Measurements from ENCODE around the gene DCAF12L2. TPM values are rescaled to one million over a fixed set of nuclear protein-coding genes. Genes with fewer than 3 reads are reported as not detected.
"Not testable (repeated sequence)": the region's sequence is repeated elsewhere in the genome, so short reads cannot be mapped to it uniquely, and the experiment has no call there.

Gene DCAF12L2
- total RNA-seq, result 1 to 10 TPM in 1 of 5 donors, not detected in 4; 1.3 TPM
- under 1 TPM in 2 of 3 donors, not detected in 1; 0.20 to 0.25 TPM for polyA plus RNA-seq
- long read RNA-seq, donor 1, partial matches to known transcripts, result 0 of 1 reads
- long read RNA-seq, donor 1, other reads (novel, unspliced or antisense), result 0 of 1 reads
- long read RNA-seq, donor 2, partial matches to known transcripts, result 0 of 1 reads
- long read RNA-seq, donor 2, other reads (novel, unspliced or antisense), result 0 of 1 reads
- long read RNA-seq, donor 3, result 0 reads
- long read RNA-seq, donor 4, partial matches to known transcripts, result 0 of 2 reads
- long read RNA-seq, donor 4, other reads (novel, unspliced or antisense), result 0 of 2 reads
- long read RNA-seq, donor 5, result 0 reads
- long read RNA-seq, donor 6, partial matches to known transcripts, result 0 of 3 reads
- long read RNA-seq, donor 6, other reads (novel, unspliced or antisense), result 0 of 3 reads
- long read RNA-seq, donor 7, partial matches to known transcripts, result 0 of 2 reads
- long read RNA-seq, donor 7, other reads (novel, unspliced or antisense), result 0 of 2 reads
- long read RNA-seq, donor 8, result 0 reads
- long read RNA-seq, donor 9, partial matches to known transcripts, result 0 of 4 reads
- long read RNA-seq, donor 9, other reads (novel, unspliced or antisense), result 0 of 4 reads
- long read RNA-seq, donor 10, result 0 reads

- no peaks in the 10 kb centered on the region for H3K4me1 ChIP-seq
- no peaks in the 10 kb centered on the region for H3K36me3 ChIP-seq
- no peak within 1 kb of the TSS for H3K27ac ChIP-seq
- intact Hi-C loops (cut with DNase I; ENCODE audit: low total_unique reads), result no loop called here
- peaks cover 0 to 2% (median 0%) of the 10 kb centered on the region in 4 donors for H3K9me3 ChIP-seq
- TF ChIP-seq POLR2AphosphoS5 (IDR thresholded peaks at IDR 0.05) (no peak), CTCF (IDR thresholded peaks at IDR 0.05) (no peak), POLR2A (IDR thresholded peaks at IDR 0.05) (no peak), EP300 (IDR thresholded peaks at IDR 0.05) (no peak)
- WGBS, 5 donors, result 3 to 61% (median 9%) methylated on average over 14 to 84 of the region's 91 CpGs
- H3K4me3 ChIP-seq, result peak within 1 kb of the TSS; percentile 36 to 46 (median 42)
- peak in 1 of 2 donors; percentile 40 for DNase-seq
- no peaks in the 10 kb centered on the region for H3K27me3 ChIP-seq
Measured at GRCh38 chrX:126165721-126166461, at the start of gene DCAF12L2. DCAF12L2 (minus strand) TSS chrX:126166289; CDS start chrX:126165924, 365 bp downstream.

- H3K27ac ChIP-seq; DNase-seq; intact Hi-C loops (cut with DNase I; ENCODE audit: low total_unique reads); H3K9me3 ChIP-seq; H3K4me3 ChIP-seq; H3K4me1 ChIP-seq; H3K36me3 ChIP-seq; H3K27me3 ChIP-seq: not testable (repeated sequence)
- WGBS, 5 donors, result 84 to 98% (median 97%) methylated on average over 12 to 21 of the region's 21 CpGs
Measured at GRCh38 chrX:126190888-126191287, 24.8 kb upstream of the DCAF12L2 start.

DNA sequence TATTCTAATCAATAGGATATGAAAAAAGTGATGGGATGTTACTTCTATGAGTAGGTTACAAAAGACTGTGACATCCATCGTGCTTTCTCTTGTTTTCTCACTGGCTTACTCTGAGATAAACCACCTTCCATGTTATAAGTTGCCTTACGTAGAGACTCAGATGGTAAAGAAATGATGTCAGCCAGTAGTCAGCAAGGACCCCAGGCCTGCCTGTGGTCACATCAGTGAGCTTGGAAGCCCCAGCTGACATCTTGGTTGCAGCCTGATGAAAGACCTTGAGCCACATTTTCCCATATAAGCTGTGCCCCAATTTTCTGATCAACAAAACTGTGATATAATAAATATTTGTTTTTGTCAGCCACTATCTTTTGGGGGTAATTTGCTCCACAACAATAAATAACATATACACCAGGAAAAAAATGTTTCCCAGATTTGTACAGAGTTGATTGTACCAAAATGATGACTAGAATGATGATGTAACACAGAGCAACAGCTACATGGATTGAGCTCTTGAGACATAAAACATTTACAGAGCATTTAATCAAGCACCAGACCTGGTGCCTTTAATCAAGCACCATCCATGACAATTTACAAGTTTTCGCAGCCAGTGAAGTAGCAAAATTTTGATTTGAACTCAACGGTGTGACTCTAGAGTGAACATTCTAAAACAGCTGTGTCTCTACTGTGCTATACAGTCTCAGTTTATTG, 11.2 kb upstream of the DCAF12L2 start:
- no peak overlapping the region for H3K27ac ChIP-seq
- no peak overlapping the region for H3K4me3 ChIP-seq
- no peak for DNase-seq
- H3K27me3 ChIP-seq, result no peaks in the 10 kb centered on the region
- no peaks in the 10 kb centered on the region for H3K9me3 ChIP-seq
- no peaks in the 10 kb centered on the region for H3K36me3 ChIP-seq
- TF ChIP-seq EP300 (IDR thresholded peaks at IDR 0.05) (no peak), CTCF (IDR thresholded peaks at IDR 0.05) (no peak), POLR2A (IDR thresholded peaks at IDR 0.05) (no peak), POLR2AphosphoS5 (IDR thresholded peaks at IDR 0.05) (no peak)
- no peaks in the 10 kb centered on the region for H3K4me1 ChIP-seq
- intact Hi-C loops (cut with DNase I; ENCODE audit: low total_unique reads), result no loop called here
- 75 to 89% (median 81%) methylated on average over 4 of the region's 4 CpGs for WGBS, 5 donors

DNA sequence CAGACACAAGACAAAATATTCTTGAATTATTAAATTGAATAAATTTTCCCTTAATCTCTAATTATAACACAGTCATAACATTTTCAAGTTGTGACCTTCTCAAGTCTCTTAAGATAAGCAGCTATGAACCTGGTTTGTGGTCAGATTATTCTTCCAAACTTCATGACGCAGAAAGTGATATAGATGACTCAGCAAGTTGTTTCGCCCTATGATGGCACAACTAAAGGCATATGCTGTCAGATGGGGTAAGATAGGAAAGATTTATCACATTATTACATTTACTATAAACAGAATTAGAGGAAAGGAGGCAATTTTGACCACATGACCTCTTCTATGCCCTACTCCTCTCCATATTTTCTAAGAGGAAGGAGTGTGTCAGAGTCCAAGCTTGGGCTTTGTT, 4.6 kb upstream of the DCAF12L2 start:
- DNase-seq, result no peak
- Histone ChIP-seq H3K27ac (no peak overlapping the region), H3K36me3 (no peaks in the 10 kb centered on the region), H3K4me1 (no peaks in the 10 kb centered on the region), H3K27me3 (no peaks in the 10 kb centered on the region), H3K9me3 (no peaks in the 10 kb centered on the region), H3K4me3 (no peak overlapping the region)
- intact Hi-C loops (cut with DNase I; ENCODE audit: low total_unique reads), result no loop called here
- TF ChIP-seq CTCF (IDR thresholded peaks at IDR 0.05) (no peak), POLR2A (IDR thresholded peaks at IDR 0.05) (no peak), EP300 (IDR thresholded peaks at IDR 0.05) (no peak), POLR2AphosphoS5 (IDR thresholded peaks at IDR 0.05) (no peak)
- 55 to 90% (median 71%) methylated on average over 2 of the region's 2 CpGs for WGBS, 5 donors
